Hepatocyte (in vitro differentiated cells): ENCODE measurements around the gene PTPN3.

ENCODE experiments used
- EZH2 ChIP-seq: fragments of 200-600 bp; sonication (generic); IDR thresholded peaks from 2 replicates; pipeline ENCODE4 v1.6.1; 2016; ENCODE audit warnings: antibody characterized with exemption, mild to moderate bottlenecking, borderline replicate concordance
- EZH2phosphoT487 ChIP-seq: fragments of 200-600 bp; sonication (generic); IDR thresholded peaks from one replicate; pipeline ENCODE4 v1.6.1; 2018; ENCODE audit warnings: antibody characterized with exemption, mild to moderate bottlenecking, low read depth, moderate library complexity; ENCODE audit not compliant: unreplicated experiment, severe bottlenecking
- TF ChIP-seq, protein P1 (sequence below): fragments of 200-600 bp; sonication (generic); IDR thresholded peaks from 2 replicates; pipeline ENCODE4 v1.5.1; 2016; ENCODE audit warnings: antibody characterized with exemption, mild to moderate bottlenecking; ENCODE audit not compliant: poor library complexity

DNA sequence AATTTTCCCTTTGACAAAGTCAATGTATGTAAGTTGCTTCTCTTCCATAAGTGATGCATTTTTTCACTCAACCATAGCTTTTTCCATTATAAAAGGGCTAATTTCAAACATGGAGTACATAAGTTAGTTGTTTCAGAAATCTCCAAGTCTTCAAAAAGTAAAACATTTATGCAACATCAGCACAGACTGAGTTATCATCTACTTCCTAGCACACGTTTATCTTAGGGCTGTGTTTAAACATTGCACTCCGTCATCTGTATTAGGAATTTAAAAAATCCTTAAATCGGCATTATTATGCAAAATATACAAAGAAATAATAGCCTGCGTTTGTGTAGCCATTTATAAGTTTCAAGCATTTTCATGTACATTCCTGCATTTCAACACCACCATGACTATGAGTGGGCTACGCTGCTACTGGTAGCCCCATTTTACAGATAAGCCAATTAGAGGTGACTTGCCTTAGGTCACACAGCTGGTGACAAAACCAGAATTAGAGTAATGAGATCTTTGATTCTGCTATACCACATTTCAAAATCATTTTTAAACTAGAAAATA is 43.4 kb downstream of the PTPN3 start:
- TF ChIP-seq, protein P1, sequence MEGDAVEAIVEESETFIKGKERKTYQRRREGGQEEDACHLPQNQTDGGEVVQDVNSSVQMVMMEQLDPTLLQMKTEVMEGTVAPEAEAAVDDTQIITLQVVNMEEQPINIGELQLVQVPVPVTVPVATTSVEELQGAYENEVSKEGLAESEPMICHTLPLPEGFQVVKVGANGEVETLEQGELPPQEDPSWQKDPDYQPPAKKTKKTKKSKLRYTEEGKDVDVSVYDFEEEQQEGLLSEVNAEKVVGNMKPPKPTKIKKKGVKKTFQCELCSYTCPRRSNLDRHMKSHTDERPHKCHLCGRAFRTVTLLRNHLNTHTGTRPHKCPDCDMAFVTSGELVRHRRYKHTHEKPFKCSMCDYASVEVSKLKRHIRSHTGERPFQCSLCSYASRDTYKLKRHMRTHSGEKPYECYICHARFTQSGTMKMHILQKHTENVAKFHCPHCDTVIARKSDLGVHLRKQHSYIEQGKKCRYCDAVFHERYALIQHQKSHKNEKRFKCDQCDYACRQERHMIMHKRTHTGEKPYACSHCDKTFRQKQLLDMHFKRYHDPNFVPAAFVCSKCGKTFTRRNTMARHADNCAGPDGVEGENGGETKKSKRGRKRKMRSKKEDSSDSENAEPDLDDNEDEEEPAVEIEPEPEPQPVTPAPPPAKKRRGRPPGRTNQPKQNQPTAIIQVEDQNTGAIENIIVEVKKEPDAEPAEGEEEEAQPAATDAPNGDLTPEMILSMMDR: no peak
- TF ChIP-seq EZH2 (no peak), EZH2phosphoT487 (no peak)
